Tibial nerve (tissue), 3 donors: ENCODE results near the gene NINJ2.

Source experiments
- CTCF ChIP-seq, 5 experiments: fragments of 200-600 bp in 3 of 5; fragments of 450-650 bp in 2 of 5; sonication (generic) in 3 of 5; IDR thresholded peaks; one replicate each; pipeline ENCODE4 v1.5.1; 2016 to 2019; ENCODE audit warnings: antibody characterized with exemption in 5 of 5, mild to moderate bottlenecking in 3 of 5, moderate library complexity in 2 of 5
- POLR2A ChIP-seq, 2 donors: fragments of 450-650 bp; IDR thresholded peaks; one replicate each; pipeline ENCODE4 v1.6.1; 2017; ENCODE audit warnings: antibody characterized with exemption in 2 of 2, mild to moderate bottlenecking in 2 of 2, moderate library complexity in 2 of 2

GRCh38 chr12:520119-520518 is 143.1 kb downstream of the NINJ2 start:
- no peak for TF ChIP-seq CTCF (IDR thresholded peaks at IDR 0.05)
- TF ChIP-seq POLR2A (IDR thresholded peaks at IDR 0.05) = no peak
